D341Med (cell line): Measurements from ENCODE around the gene C10orf67.
"Not testable (repeated sequence)": the region's sequence is repeated elsewhere in the genome, so short reads cannot be mapped to it uniquely, and the experiment has no call there.

Source experiments
- DNase-seq: peaks from one replicate; pipeline ENCODE4 v3.0.0; 2012; ENCODE audit warnings: low spot score

The C10orf67 gene

DNA sequence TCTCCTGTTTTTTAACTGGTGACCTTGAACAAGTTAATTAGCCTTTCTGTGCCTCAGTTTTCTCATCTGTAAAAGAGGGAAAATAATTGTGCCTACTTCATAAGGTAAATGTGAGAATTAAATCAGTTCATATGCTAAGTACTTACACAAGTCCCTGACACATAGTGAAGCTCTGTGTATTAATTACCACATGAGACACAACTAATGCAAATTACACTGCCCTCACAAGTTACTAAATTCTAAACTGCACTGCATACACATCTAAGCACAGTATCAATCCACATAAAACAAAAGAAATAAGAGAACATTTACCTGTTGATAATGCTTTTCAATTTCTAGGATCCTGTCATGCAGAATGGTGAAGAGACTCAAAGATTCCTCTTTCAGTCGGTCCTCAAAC, 22.5 kb downstream of the C10orf67 start:
- DNase-seq, result no peak

DNA sequence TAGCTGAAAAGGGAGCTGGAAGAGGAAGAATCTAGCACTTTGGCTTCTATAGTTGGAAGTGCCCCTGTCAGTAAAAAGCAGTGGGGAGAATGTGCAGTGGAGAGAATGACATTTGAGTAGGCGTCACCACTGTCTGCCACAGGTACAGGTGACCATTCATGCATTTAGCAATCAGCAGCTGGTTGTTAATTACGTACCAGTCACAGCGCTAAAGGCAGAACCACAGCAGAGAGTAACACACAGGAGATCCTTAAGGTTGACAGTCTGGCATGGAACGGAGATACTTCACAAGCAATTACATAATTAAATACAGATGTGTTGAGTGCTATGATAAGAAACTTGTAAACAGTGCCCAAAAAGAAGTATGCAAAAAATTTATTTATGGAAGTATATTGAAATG, 24.8 kb downstream of the C10orf67 start:
- no peak for DNase-seq

DNA sequence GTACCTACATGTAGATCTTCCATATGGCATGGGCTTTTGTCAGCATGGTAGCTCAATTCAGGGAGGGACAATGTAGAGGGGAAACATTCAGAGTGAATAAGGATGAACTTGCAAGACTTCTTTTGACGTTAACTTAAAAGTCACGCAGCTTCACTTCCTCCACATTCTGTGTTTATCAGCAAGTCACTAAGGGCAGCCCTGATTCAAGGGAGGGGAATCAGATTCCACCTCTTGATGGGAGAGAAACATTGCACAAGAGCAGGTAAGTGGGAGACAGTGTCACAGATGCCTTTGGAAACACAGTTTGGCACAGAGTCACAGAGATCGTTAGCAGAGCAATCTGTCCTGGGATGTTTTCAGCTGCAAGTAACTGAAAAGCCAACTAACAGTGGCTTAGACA, 26.2 kb downstream of the C10orf67 start:
- no peak for DNase-seq

DNA sequence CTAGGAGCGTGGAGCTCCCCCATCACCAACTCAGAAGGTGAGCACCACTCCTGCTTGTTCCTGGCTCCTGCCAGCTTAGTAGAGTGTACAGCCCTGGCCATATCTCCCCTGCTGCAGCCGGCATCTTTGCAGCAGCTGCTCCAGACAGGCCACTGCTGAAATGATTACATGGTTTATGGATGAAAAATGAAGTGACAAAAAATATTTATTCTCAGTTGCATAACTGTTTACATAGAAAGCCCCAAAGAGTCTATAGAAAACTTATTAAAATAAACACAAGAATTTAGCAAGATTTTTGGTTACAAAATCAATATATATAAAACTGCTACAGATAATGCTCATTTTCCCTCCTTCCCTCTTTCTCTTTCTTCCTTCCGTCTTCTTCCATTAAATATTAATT, 27.2 kb downstream of the C10orf67 start:
- DNase-seq, result no peak

DNA sequence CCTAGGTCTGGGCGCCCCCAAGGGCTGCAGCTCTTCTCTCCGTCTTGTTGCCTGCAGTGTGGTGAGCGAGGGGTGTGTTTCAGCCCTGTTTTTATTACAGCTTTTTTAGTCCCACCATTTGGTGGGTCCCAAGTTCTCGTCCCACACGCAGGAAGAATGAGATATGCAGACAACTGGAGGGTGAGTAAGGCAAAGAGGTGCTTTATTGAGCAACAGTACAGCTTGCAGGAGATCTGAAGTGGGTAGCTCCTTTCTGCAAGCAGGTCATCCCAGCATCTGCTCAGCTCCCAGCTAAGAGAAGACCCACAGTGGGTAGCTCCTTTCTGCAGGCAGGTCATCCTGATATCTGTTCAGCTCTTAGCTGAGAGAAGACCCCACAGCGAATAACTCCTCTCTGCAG, 28.2 kb downstream of the C10orf67 start:
- DNase-seq, result no peak

DNA sequence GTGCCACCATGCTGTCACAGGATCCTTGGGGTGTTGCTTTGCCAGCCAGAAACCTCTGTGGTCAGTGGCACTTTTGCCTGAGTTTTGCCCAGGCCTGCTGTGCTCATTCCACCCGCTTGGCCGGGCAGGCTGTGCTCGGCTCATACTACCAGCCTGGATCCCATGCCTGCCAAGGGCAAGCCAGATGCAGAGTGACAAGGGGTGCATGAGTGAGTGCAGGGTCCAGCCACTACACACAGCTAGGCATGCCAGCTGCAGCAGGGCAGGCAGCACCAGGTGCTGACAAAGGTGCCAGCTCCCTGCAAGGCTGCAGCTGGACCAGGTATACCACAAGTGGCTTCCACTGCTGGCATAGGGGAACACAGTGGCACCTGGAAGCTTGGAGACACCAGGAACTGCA, 28.6 kb downstream of the C10orf67 start:
- DNase-seq, result no peak

DNA sequence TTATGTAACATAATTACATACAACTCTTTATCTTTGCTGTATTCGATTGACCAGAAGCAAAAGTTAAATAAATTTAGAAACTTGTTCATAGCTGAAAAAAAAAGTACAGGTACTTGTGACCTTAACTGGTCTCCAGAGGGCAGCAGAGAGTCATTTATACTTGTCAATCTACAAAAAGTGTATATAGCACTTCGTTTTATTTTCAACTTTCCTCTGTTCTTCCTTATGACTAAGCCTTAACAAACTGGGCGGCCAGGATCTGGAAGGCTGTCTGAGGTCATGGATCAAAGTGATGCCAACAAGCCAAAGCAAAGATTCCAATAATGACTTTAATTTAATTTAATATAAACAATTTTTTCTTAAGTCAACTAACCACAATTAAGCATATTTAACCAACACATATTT, 29.8 kb downstream of the C10orf67 start:
- peak; percentile 29 for DNase-seq

DNA sequence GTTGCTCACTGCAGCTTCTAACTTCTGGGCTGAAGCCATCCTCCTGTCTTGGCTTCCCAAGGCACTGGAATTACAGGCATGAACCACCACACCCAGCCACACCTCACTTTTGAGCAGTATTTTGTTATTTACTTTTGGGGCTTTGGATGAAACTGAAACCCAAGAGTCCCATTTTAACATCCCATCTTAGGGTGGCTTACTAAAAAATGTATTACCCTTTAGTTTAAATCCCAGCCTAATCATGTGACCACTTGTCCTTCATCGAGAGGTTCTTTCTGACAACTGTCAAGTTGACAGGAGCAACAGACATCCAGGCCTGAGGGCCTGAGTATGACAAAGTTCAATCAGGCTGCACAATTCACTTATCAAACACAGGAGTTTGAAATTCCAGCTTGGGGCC, 33.6 kb downstream of the C10orf67 start:
- DNase-seq, result no peak

DNA sequence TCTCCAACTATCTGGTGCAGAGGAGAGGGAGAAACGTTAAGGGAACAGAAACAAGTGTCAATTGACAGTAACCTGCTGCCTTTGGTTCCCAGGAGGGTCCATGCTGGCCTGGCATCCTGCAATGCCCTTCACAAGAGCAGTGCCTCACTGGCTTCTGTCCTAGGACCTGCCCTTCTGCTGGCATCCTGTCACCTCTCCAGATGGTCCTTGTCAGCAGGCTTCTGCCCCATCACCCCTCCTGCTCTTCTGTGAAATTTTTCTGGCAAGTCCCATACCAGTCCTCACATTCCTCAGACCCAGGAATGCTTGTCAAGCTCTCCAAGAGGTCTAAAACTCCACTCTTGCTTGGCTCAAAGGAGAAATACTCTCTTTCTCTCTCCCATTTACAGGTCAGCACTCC, 34.2 kb downstream of the C10orf67 start:
- DNase-seq, result no peak

DNA sequence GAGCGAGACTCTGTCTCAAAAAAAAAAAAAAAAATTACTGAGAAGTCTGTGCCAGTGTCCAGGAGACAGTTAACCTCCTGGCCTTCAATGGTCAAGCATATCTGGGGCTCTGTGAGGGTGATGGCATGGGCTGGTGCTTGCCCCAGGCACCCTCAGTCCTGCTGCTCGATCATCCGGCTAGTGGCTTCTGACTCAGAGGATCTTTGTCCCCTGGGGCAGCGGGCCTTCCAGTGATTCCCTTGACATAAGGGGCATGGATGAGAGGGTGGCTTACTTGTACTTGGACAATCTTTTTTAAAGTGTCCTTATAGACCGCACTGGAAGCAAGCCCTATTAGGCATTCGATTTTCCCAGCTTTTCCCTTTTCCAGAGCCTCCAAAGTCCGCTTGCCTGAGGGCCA, 44.6 kb downstream of the C10orf67 start:
- DNase-seq, result not testable (repeated sequence)

DNA sequence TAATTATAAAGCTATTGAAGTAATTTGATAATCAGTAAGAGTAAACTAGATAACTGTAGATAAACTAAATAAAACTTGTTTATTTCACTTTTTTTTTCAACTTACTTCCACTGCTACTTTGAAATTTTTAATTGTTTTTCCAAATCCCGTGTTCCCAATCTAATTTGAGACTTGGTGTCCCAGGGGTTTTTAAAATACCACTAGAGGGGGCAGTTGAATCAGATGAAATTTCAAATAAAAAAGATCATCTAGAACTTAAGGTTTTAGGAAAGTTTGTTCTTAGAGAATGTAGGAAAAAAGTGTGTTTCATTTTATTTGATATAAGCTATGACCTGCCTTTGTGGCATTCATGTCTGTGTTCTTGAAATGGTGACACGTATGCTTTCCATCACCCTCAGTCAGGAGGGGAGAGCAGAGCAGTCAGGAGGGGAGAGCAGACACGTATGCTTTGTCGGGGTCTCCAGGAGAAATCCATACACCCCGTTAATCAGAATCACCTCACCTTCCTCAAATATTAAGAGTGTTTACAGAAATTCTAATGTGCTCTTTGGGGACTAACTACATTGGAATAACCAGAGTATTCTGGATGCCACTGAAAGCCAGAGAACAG, 49.9 kb downstream of the C10orf67 start:
- DNase-seq, result no peak

DNA sequence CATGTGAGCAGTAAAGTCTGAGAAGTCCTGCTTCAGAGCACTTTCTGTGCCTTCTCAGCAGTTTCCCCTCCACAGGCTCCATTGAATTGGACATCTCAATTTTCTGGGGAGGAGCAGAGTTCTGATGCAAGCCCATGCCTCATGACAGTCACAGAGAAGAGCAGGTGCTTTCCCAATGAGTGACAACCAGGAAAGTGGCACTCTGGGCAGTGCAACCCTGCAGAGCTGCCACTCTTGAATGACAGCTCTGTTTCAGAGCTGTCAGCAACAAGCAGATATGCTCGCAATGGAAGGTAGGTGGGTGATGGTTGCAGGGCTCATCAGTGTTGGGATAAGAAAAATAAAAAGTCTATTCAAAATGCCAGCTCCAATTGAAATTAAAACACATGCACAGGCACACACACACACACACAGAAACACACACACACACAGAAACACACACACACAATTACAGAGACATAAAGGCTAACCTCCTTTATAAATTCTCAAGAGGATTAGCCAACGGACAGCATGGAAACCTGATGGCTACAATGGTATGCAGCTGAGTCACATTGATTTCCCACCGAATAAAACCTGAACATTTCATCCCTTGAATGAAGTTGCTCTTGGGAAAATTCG, 50.5 kb downstream of the C10orf67 start:
- DNase-seq, result no peak

DNA sequence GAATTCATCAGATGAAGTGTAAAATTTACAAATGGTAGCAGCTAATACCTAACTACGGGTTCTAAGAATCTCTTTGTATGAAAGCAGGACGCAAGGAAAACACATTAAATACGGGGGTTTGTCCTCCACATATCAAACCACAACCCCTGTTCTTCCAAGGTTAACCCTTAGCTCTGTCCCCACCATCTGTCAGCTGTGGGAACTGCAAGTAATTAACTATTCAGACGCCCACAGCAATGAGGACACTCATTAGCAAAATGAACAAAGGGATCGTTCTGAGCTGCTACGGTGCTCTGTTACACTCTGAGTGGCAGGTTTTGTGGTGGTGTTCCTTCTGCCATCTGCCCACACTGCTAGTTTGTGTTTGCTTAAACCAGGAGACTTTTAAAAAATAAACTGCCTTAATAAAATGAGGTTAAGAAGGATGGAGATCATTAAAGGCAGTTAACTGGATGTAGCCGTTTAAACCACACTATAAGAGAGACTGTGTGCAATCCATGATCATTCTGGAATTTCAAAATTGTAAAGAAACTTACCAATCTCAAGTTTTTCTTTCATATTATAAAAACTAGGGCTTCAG, 51.4 kb downstream of the C10orf67 start:
- peak; percentile 59 for DNase-seq

DNA sequence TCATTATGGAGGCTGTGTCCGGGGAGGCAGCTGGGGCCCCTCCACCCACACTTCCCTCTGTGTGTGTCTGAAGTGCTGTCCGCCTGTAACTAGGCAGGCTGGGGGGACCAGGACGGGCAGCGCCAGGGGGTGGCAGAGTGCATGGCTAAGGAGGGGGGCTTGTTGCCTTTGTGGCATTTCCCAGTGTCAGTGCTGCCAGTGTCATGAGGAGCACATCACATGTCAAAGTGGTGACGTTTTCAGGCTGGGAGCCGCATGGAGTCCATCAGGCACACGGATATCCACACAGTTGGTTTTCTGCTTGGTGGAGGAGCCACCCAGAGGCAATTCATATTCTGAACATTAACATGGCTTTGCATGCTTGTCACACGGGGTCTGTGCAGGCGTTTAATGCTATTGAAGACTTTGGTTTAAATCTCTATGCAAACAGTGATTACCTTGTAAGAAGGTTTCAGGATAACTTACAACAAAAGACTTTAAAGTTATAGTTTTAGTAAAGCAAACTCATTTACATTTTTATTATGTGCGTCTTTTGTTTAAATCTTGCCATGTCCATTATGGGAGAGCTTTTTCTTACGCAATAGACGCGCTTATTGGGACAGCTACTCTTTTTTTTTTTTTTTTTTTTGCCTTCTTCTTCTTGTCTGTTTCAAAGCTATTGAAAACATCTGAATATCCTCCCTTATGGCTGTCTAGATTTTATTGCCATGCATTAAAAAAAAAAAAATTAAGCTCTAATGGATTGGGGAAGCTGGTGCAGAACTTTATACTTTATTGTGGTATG, 52.9 kb downstream of the C10orf67 start:
- DNase-seq, result no peak

DNA sequence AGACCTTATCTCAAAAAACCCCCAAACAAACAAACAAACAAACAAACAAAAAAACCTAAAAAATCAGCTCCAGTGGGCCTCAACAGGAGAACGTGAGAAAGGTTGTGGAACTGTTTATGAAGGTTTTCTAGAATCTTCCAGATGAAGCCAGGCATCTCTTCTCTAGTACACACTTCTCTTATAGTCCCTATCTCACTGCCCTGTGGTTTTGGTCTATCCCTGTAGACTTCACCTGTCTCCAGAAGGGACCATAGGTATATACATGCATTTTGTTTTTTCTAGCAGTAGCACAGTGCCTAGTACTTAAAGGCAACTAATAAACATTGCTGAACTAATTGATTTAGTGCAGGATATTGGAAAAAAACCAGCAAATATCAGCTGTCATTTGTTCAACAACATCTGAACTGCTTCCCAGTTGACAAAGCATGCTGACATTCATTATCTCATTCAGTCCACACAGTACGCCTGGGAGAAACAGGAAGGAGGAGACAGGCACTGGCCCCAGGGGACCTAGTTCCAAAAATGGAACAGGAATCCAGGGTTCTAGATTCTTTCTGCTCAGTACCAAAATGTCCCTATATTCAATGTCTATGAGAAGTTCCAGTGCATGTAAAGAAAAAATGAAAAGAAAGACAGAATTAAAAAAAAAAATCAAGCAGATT, 59.8 kb downstream of the C10orf67 start:
- no peak for DNase-seq

DNA sequence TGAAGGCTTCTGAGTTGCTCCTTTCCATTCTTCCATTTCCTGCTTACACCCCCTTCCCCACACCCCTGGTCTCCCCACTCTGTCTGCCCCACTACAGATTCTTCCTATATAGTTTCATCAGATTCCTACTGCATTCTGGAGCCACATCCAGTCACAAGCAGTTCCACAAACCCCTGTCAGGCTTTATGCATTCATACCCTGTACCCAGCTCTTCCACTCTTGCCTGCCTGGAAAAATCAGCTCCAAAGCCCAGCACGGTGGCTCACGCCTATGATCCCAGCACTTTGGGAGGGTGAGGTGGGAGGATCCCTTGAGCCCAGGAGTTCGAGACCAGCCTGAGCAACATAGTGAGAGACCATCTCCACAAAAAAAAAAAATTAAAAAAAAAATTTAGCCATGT, 60.4 kb downstream of the C10orf67 start:
- DNase-seq, result no peak

DNA sequence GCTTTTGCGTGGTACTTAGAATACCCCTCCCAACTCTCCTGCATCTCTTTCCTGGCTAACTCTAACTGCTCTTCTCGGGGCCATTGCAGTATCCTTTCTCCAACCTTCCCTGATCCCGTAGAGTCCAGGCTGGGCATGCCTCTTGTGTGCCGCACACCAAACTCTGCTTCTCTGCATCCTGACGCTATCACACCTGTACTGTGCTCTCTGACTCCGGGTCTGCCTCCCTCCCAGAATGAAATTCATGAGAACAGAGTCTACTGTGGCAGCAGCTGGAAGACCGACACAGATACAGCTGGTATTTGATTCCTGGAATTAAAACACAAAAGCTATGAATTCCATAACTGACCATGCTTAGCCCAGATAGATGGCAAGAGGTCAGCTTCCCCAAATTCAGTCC, 60.9 kb downstream of the C10orf67 start:
- DNase-seq, result no peak

DNA sequence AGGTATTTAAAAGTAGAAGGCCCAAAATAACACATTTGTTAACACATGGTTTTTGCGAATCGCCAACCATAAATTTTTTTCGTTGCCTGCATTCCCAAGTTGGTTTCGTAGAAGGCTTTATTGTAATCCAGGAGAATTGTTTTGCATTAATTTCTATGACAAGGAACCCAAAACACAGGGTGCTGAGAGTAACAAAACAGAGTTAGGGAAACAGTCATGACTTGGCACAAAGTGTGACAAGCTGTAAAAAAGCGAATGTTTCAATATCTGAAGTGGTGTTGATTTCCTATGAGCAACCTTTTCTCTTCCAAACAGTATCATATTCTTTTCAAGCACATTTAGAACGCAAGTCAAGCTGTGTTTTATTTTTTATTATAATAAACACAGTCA, 63.6 kb downstream of the C10orf67 start:
- DNase-seq, result no peak

DNA sequence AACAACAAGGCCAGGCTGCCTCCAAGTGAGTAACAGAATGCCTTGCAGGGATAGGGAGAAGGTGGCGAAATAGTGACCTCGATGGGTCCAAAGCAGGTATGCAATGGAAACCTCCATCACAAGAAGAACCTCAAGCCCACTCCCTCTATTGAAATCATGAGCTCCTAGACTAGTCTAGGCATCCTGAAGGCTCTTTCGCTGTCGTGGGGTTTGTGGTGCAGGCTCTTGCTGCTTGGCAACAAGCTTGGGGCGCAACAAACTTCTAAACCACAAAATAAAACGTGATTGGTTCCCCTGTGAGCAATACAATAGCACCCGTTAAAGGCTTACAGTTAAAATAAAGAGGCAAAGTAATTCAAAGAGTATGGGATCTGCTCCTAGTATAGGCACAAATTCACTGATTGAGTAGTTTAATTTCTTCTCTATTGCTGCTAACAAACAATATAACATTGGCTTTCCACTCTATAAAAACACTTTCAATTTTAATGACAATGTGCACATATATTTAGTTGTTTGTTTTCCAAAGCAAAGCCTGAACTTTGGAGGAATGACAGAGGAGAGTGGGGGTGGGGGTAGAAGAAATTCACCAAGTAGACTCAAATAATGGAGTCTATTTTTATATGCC, 64.1 kb downstream of the C10orf67 start:
- DNase-seq, result no peak

DNA sequence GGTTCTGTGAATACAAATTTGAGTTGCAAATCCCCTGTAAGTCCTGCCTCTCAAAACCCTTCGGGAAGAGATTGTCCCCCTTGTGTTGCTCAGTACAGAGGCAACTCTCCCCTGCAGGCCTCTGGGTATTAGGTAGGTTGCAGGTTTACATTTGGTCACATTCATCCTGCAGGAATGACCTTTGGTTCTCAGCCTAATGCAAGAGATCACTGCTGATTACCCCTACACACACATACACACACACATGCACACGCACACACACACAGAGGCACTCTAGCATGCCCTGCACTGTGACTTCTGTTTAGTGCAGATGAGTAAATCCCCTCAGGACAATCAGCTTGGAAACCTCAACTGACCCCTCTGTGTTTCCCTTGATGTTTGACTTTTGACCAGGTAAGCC, 69.2 kb downstream of the C10orf67 start:
- no peak for DNase-seq

DNA sequence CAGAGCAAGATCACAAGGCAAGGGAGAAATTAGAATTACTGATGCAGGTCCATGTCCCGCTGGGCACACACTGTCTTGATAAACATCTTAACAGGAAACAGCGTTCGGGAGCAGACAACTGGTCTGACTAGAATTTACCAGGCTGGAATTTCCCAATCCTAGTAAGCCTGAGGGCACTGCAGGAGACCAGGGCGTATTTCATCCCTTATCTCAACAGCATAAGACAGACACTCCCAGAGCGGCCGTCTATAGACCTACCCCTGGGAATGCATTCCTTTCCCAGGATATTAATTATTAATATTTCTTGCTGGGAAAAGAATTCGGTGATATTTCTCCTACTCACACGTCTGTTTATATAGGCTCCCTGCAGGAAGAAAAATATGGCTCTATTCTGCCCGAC, 70.4 kb downstream of the C10orf67 start:
- not testable (repeated sequence) for DNase-seq

DNA sequence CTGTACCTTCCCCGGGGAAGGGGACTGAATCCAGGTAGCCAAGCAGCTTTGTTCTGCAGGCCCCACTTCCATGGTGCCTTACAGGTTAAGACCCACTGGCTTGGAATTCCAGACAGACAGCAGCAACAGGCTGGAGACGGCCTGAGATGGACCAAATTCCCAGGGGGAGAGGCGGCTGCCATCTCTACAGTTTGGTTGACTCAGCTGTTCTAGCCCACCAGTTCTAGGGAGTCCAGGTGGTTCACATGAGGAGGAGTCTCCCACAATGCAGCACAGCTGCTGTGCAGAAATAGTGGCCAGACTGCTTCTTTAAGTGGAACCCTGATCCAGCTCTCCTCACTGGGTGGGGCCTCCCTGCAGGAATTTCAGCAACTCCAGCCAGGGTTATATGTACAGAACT, 74.1 kb downstream of the C10orf67 start:
- no peak for DNase-seq
